ENCODE results near the gene POMC. TPM values are rescaled to one million over a fixed set of nuclear protein-coding genes. Genes with fewer than 3 reads are reported as not detected.
"Not testable (repeated sequence)": the region's sequence is repeated elsewhere in the genome, so short reads cannot be mapped to it uniquely, and the experiment has no call there.

POMC gene
- polyA plus RNA-seq, 1 donor from 2014 or later = not detected

DNA sequence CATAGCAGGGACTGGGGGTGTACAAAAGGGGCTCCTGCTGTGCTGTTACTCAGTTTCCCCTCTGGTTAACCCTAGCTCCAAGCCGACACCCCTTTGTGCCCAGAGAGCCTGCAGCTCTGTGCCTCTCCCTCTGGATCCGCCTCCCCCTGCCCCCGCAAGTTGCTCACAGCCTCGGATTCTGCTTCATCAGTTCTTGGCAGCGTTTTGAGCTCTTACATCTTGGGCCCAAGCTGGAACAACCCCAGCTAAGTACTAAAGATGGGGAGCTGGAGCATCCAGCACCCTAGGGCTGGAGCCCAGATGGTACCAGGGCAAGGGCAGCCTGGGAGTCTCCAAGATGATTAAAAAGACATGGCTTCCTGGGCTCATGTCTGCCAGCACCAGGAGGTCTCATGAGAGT, 40.7 kb downstream of the POMC start:
- H3K9me3 ChIP-seq (ENCODE audit: low read length) = no peaks in the 10 kb centered on the region
- no peaks in the 10 kb centered on the region for H3K9me2 ChIP-seq (ENCODE audit: insufficient read depth, low read length)
- H3K4me3 ChIP-seq (ENCODE audit: low read length) = no peak overlapping the region
- no peak overlapping the region for H2AFZ ChIP-seq (ENCODE audit: low read depth, low read length)
- H3K27me3 ChIP-seq (ENCODE audit: insufficient read depth, low read depth, low read length) = no peaks in the 10 kb centered on the region
- H3F3A ChIP-seq (ENCODE audit: insufficient read depth, low read length, poor library complexity, severe bottlenecking) = no peaks in the 10 kb centered on the region
- no peaks in the 10 kb centered on the region for H3K79me2 ChIP-seq (replicated peaks; ENCODE audit: insufficient read depth, low read length)
- H3K9ac ChIP-seq (ENCODE audit: low read length) = no peak overlapping the region
- H3K4me2 ChIP-seq (ENCODE audit: low read length) = no peak overlapping the region
- H3K36me3 ChIP-seq (ENCODE audit: insufficient read depth, low read length) = no peaks in the 10 kb centered on the region
- no peaks in the 10 kb centered on the region for H4K20me1 ChIP-seq (ENCODE audit: insufficient read depth)
- H3K27ac ChIP-seq (ENCODE audit: low read length) = no peak overlapping the region
- TF ChIP-seq POLR2AphosphoS5 (IDR thresholded peaks at IDR 0.05) = no peak
- no peak for TF ChIP-seq MXI1 (conservative IDR thresholded peaks at IDR 0.05; ENCODE audit: poor library complexity, severe bottlenecking)
- TF ChIP-seq EP300 (conservative IDR thresholded peaks at IDR 0.05; ENCODE audit: poor library complexity, severe bottlenecking) = no peak
- TF ChIP-seq, protein P1, sequence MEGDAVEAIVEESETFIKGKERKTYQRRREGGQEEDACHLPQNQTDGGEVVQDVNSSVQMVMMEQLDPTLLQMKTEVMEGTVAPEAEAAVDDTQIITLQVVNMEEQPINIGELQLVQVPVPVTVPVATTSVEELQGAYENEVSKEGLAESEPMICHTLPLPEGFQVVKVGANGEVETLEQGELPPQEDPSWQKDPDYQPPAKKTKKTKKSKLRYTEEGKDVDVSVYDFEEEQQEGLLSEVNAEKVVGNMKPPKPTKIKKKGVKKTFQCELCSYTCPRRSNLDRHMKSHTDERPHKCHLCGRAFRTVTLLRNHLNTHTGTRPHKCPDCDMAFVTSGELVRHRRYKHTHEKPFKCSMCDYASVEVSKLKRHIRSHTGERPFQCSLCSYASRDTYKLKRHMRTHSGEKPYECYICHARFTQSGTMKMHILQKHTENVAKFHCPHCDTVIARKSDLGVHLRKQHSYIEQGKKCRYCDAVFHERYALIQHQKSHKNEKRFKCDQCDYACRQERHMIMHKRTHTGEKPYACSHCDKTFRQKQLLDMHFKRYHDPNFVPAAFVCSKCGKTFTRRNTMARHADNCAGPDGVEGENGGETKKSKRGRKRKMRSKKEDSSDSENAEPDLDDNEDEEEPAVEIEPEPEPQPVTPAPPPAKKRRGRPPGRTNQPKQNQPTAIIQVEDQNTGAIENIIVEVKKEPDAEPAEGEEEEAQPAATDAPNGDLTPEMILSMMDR (IDR thresholded peaks at IDR 0.05; ENCODE audit: poor library complexity, severe bottlenecking) = no peak
- TF ChIP-seq EZH2 (IDR thresholded peaks at IDR 0.05; ENCODE audit: borderline replicate concordance, insufficient read depth, low read length, poor library complexity, severe bottlenecking) = no peak
- TF ChIP-seq TAF1 (IDR thresholded peaks at IDR 0.05; ENCODE audit: low read depth) = no peak
- TF ChIP-seq SMC3 (conservative IDR thresholded peaks at IDR 0.05; ENCODE audit: poor library complexity) = no peak
- TF ChIP-seq, protein P2, sequence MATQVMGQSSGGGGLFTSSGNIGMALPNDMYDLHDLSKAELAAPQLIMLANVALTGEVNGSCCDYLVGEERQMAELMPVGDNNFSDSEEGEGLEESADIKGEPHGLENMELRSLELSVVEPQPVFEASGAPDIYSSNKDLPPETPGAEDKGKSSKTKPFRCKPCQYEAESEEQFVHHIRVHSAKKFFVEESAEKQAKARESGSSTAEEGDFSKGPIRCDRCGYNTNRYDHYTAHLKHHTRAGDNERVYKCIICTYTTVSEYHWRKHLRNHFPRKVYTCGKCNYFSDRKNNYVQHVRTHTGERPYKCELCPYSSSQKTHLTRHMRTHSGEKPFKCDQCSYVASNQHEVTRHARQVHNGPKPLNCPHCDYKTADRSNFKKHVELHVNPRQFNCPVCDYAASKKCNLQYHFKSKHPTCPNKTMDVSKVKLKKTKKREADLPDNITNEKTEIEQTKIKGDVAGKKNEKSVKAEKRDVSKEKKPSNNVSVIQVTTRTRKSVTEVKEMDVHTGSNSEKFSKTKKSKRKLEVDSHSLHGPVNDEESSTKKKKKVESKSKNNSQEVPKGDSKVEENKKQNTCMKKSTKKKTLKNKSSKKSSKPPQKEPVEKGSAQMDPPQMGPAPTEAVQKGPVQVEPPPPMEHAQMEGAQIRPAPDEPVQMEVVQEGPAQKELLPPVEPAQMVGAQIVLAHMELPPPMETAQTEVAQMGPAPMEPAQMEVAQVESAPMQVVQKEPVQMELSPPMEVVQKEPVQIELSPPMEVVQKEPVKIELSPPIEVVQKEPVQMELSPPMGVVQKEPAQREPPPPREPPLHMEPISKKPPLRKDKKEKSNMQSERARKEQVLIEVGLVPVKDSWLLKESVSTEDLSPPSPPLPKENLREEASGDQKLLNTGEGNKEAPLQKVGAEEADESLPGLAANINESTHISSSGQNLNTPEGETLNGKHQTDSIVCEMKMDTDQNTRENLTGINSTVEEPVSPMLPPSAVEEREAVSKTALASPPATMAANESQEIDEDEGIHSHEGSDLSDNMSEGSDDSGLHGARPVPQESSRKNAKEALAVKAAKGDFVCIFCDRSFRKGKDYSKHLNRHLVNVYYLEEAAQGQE (IDR thresholded peaks at IDR 0.05; ENCODE audit: borderline replicate concordance) = no peak
- no peak for TF ChIP-seq RAD21 (conservative IDR thresholded peaks at IDR 0.05)

DNA sequence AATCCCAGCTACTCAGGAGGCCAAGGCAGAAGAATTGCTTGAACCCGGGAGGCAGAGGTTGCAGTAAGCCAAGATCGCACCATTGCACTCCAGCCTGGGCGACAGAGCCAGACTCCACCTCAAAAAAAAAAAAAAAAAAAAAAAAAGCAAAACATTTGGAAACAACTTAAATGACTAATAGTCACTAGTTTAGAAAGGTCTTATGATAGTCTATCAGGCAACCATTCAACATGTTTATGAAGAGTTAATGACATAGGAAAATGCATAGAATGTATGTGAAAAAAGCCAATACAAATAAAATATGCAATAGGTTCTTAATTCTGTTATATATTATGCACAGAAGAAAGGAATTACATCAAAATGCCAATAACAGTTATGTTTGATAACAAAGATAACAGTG, 41.3 kb downstream of the POMC start:
- H3K4me2 ChIP-seq (ENCODE audit: low read length); H3K9ac ChIP-seq (ENCODE audit: low read length); H3K9me3 ChIP-seq (ENCODE audit: low read length); H3K27me3 ChIP-seq (ENCODE audit: insufficient read depth, low read depth, low read length); H3K27ac ChIP-seq (ENCODE audit: low read length); H3F3A ChIP-seq (ENCODE audit: insufficient read depth, low read length, poor library complexity, severe bottlenecking); H2AFZ ChIP-seq (ENCODE audit: low read depth, low read length); H3K79me2 ChIP-seq (replicated peaks; ENCODE audit: insufficient read depth, low read length); H3K4me3 ChIP-seq (ENCODE audit: low read length); H4K20me1 ChIP-seq (ENCODE audit: insufficient read depth); H3K9me2 ChIP-seq (ENCODE audit: insufficient read depth, low read length); H3K36me3 ChIP-seq (ENCODE audit: insufficient read depth, low read length): not testable (repeated sequence)

DNA sequence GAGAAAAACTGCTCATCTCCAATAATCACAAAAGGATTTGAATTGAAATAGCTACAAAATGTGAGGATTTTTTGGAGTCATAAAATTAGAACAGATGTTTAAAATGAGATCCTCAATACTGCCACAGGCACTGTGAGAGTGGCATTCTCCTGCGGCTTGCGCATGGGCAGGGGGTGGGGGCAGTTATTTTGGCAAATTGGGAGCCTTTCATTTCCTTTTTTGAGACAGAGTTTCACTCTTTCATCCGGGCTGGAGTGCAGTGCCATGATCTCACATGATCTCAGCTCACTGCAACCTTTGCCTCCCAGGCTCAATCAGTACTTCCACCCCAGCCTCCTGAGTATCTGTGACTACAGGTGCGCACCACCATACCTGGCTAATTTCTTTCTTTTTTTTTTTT, 42.4 kb downstream of the POMC start:
- Histone ChIP-seq H3K9me3 (ENCODE audit: low read length) (no peaks in the 10 kb centered on the region), H2AFZ (ENCODE audit: low read depth, low read length) (no peak overlapping the region), H3K27ac (ENCODE audit: low read length) (no peak overlapping the region), H3F3A (ENCODE audit: insufficient read depth, low read length, poor library complexity, severe bottlenecking) (no peaks in the 10 kb centered on the region), H3K9ac (ENCODE audit: low read length) (no peak overlapping the region), H3K9me2 (ENCODE audit: insufficient read depth, low read length) (no peaks in the 10 kb centered on the region), H3K27me3 (ENCODE audit: insufficient read depth, low read depth, low read length) (no peaks in the 10 kb centered on the region), H3K36me3 (ENCODE audit: insufficient read depth, low read length) (no peaks in the 10 kb centered on the region), H4K20me1 (ENCODE audit: insufficient read depth) (no peaks in the 10 kb centered on the region), H3K4me3 (ENCODE audit: low read length) (no peak overlapping the region), H3K4me2 (ENCODE audit: low read length) (no peak overlapping the region), H3K79me2 (replicated peaks; ENCODE audit: insufficient read depth, low read length) (no peaks in the 10 kb centered on the region)
- TF ChIP-seq EP300 (conservative IDR thresholded peaks at IDR 0.05; ENCODE audit: poor library complexity, severe bottlenecking) = no peak
- TF ChIP-seq POLR2AphosphoS5 (IDR thresholded peaks at IDR 0.05) = no peak
- no peak for TF ChIP-seq RAD21 (conservative IDR thresholded peaks at IDR 0.05)
- TF ChIP-seq SMC3 (conservative IDR thresholded peaks at IDR 0.05; ENCODE audit: poor library complexity) = no peak
- TF ChIP-seq, protein P2 (IDR thresholded peaks at IDR 0.05; ENCODE audit: borderline replicate concordance) = no peak
- TF ChIP-seq TAF1 (IDR thresholded peaks at IDR 0.05; ENCODE audit: low read depth) = no peak
- TF ChIP-seq, protein P1 (IDR thresholded peaks at IDR 0.05; ENCODE audit: poor library complexity, severe bottlenecking) = no peak

Data from neural cell (in vitro differentiated cells).